ENCODE results near the gene HTR1D. TPM values are rescaled to one million over a fixed set of nuclear protein-coding genes. Genes with fewer than 3 reads are reported as not detected.

HTR1D gene
- total and polyA plus RNA-seq, 2 donors (not counting 3 experiments of a cell fraction or from before 2014, with no cell fraction given), result 1.5 to 1.9 TPM

DNA sequence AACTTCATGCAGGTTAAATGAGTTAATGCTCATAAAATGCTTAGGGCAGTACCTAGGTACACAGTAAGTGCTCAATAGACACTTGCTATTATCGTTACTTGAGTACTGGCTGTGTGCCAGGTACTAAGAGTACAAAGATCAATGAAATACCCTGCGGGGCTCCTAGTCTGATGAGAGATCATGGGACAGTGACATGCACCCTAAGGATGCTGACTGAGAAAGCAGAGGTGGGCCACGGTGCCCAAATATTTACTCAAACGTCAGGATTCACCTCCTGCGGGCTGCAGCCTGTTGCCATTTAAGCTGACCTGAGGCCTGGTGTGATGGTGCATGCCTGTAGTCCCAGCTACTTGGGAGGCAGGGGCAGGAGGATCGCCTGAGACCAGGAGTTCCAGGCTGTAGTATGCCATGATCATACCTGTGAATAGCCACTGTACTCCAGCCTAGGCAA, 28.8 kb downstream of the HTR1D start:
- ChIA-PET CTCF (interaction anchor here (8.5 kb wide), 1 partner anchor 95 kb away, joined by 671 read pairs; no protein-coding TSS in a partner anchor), POLR2A (no interaction called here)
- Histone ChIP-seq H2AFZ (ENCODE audit: low read depth, low read length) (no peak overlapping the region), H3K9me1 (replicated peaks; ENCODE audit: control insufficient read depth, extremely low read depth, insufficient read depth, low read length) (no peaks in the 10 kb centered on the region), H3K4me2 (ENCODE audit: insufficient read depth, low read length) (no peak overlapping the region), H3K4me1 (ENCODE audit: control insufficient read depth, extremely low read depth, insufficient read depth, low read length) (peaks cover 10% of the 10 kb centered on the region), H3K4me3 (replicated peaks in 1 of 3; ENCODE audit: insufficient read depth in 1 of 3, low read depth in 1 of 3, low read length in 3 of 3) (no peak overlapping the region), H4K20me1 (replicated peaks; ENCODE audit: control insufficient read depth, extremely low read depth, insufficient read depth, low read length) (no peaks in the 10 kb centered on the region), H3K36me3 (ENCODE audit: control insufficient read depth in 2 of 2, extremely low read depth in 1 of 2, insufficient read depth in 2 of 2, low read length in 2 of 2) (no peaks in the 10 kb centered on the region), H3K27me3 (ENCODE audit: control insufficient read depth in 2 of 2, insufficient read depth in 2 of 2, low read length in 2 of 2) (no peaks in the 10 kb centered on the region), H3K79me2 (ENCODE audit: control insufficient read depth, insufficient read depth, low read length) (no peaks in the 10 kb centered on the region), H3K9me3 (replicated peaks; ENCODE audit: control insufficient read depth, insufficient read depth, low read length) (no peaks in the 10 kb centered on the region), H3K9ac (replicated peaks; ENCODE audit: extremely low read depth, insufficient read depth, low read length) (peak overlapping the region; percentile 10), H3K27ac (ENCODE audit: insufficient read depth, low read depth, low read length) (peak overlapping the region; percentile 76)
- dilution Hi-C loops (cut with MboI; ENCODE audit: extremely low pct_ligation_motif_present, low sequenced_read_pairs) (loop anchor here (10.0 kb wide), 1 partner anchor 94 kb away; no protein-coding TSS in a partner anchor), intact Hi-C loops (cut with micrococcal nuclease) (no loop called here)
- TF ChIP-seq, protein P1, sequence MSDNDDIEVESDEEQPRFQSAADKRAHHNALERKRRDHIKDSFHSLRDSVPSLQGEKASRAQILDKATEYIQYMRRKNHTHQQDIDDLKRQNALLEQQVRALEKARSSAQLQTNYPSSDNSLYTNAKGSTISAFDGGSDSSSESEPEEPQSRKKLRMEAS (IDR thresholded peaks at IDR 0.05; ENCODE audit: insufficient read depth, insufficient read length), result no peak
- TF ChIP-seq FOS (IDR thresholded peaks at IDR 0.05; ENCODE audit: borderline replicate concordance, insufficient read depth, low read length), result no peak
- TF ChIP-seq POLR2AphosphoS5 (IDR thresholded peaks at IDR 0.05; ENCODE audit: insufficient read depth, low read depth, low read length), result no peak
- TF ChIP-seq MYC (IDR thresholded peaks at IDR 0.05; ENCODE audit: low read depth, low read length), result no peak
- TF ChIP-seq, protein P2, sequence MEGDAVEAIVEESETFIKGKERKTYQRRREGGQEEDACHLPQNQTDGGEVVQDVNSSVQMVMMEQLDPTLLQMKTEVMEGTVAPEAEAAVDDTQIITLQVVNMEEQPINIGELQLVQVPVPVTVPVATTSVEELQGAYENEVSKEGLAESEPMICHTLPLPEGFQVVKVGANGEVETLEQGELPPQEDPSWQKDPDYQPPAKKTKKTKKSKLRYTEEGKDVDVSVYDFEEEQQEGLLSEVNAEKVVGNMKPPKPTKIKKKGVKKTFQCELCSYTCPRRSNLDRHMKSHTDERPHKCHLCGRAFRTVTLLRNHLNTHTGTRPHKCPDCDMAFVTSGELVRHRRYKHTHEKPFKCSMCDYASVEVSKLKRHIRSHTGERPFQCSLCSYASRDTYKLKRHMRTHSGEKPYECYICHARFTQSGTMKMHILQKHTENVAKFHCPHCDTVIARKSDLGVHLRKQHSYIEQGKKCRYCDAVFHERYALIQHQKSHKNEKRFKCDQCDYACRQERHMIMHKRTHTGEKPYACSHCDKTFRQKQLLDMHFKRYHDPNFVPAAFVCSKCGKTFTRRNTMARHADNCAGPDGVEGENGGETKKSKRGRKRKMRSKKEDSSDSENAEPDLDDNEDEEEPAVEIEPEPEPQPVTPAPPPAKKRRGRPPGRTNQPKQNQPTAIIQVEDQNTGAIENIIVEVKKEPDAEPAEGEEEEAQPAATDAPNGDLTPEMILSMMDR (IDR thresholded peaks at IDR 0.05; ENCODE audit: extremely low read depth in 1 of 2, insufficient read depth in 1 of 2, low read depth in 1 of 2, low read length in 2 of 2), result no peak
- TF ChIP-seq EZH2 (IDR thresholded peaks at IDR 0.05; ENCODE audit: borderline replicate concordance, low read depth, low read length, severe bottlenecking), result no peak
- TF ChIP-seq GATA2 (IDR thresholded peaks at IDR 0.05; ENCODE audit: insufficient read depth, insufficient read length, low read depth, low read length), result no peak
- no peak for TF ChIP-seq POLR2A (IDR thresholded peaks at IDR 0.05; ENCODE audit: low read depth, low read length)
- no peak for TF ChIP-seq JUN (IDR thresholded peaks at IDR 0.05; ENCODE audit: borderline replicate concordance, insufficient read depth, insufficient read length, low read depth)
- no peak for DNase-seq (ENCODE audit: low read depth, low spot score)
- FAIRE-seq, result no peak
- BruUV-seq (replicated peaks), result TSS peak; percentile 43

Data from endothelial cell of umbilical vein (primary cell).